Neutrophil (primary cell): ENCODE measurements around the gene PEAK1.

Experiments
- H3K27ac ChIP-seq: fragments of 200-600 bp; sonication (generic); 2 replicates; pipeline ENCODE4 v1.5.1; 2016; ENCODE audit warnings: mild to moderate bottlenecking, moderate library complexity
- H3K27me3 ChIP-seq: fragments of 200-600 bp; sonication (generic); 2 replicates; pipeline ENCODE4 v1.6.0; 2016; ENCODE audit warnings: mild to moderate bottlenecking
- H3K36me3 ChIP-seq: fragments of 200-600 bp; sonication (generic); 2 replicates; pipeline ENCODE4 v1.5.1; 2017
- H3K4me1 ChIP-seq, 2 experiments: fragments of 200-600 bp in 1 of 2; sonication (generic) in 1 of 2; 1 replicate in 1 of 2; 2 replicates in 1 of 2; pipeline versions ENCODE4 v1.5.1 to v1.6.1; 2013 to 2016; ENCODE audit warnings: low read depth in 1 of 2, low read length in 1 of 2, mild to moderate bottlenecking in 1 of 2, moderate library complexity in 1 of 2; ENCODE audit not compliant: control insufficient read depth in 1 of 2, insufficient read depth in 1 of 2
- H3K4me3 ChIP-seq, 2 experiments: fragments of 200-600 bp in 1 of 2; sonication (generic) in 1 of 2; 1 replicate in 1 of 2; 2 replicates in 1 of 2; pipeline ENCODE4 v1.5.1; 2013 to 2016; ENCODE audit warnings: low read depth in 1 of 2, low read length in 1 of 2, mild to moderate bottlenecking in 1 of 2, moderate library complexity in 1 of 2
- H3K9me3 ChIP-seq: fragments of 200-600 bp; sonication (generic); 2 replicates; pipeline ENCODE4 v1.5.1; 2016
- CTCF ChIP-seq: fragments of 200-600 bp; sonication (generic); IDR thresholded peaks from 2 replicates; pipeline ENCODE4 v1.5.1; 2016; ENCODE audit warnings: antibody characterized with exemption

The PEAK1 gene

GRCh38 chr15:77305953-77306352 is 114.0 kb downstream of the PEAK1 start:
- Histone ChIP-seq H3K4me3 (no peak overlapping the region), H3K27me3 (no peaks in the 10 kb centered on the region), H3K36me3 (no peaks in the 10 kb centered on the region), H3K27ac (no peak overlapping the region), H3K4me1 (peaks cover 4 to 12% of the 10 kb centered on the region in 2 experiments), H3K9me3 (no peaks in the 10 kb centered on the region)
- TF ChIP-seq CTCF: no peak

GRCh38 chr15:77296773-77297337 is 123.0 kb downstream of the PEAK1 start:
- H3K4me3 ChIP-seq: no peak overlapping the region
- TF ChIP-seq CTCF: no peak
- H3K36me3 ChIP-seq: no peaks in the 10 kb centered on the region
- no peaks in the 10 kb centered on the region for H3K4me1 ChIP-seq
- H3K9me3 ChIP-seq: no peaks in the 10 kb centered on the region
- H3K27ac ChIP-seq: no peak overlapping the region
- H3K27me3 ChIP-seq: no peaks in the 10 kb centered on the region

- Histone ChIP-seq H3K4me3 (no peak overlapping the region), H3K9me3 (no peaks in the 10 kb centered on the region), H3K27me3 (no peaks in the 10 kb centered on the region), H3K36me3 (no peaks in the 10 kb centered on the region), H3K27ac (no peak overlapping the region), H3K4me1 (no peaks in the 10 kb centered on the region)
- no peak for TF ChIP-seq CTCF
These were observed 124.5 kb downstream of the PEAK1 start for GRCh38 chr15:77295446-77295845.

- Histone ChIP-seq H3K4me1 (no peaks in the 10 kb centered on the region), H3K27me3 (no peaks in the 10 kb centered on the region), H3K27ac (no peak overlapping the region), H3K36me3 (no peaks in the 10 kb centered on the region), H3K9me3 (no peaks in the 10 kb centered on the region), H3K4me3 (no peak overlapping the region)
- TF ChIP-seq CTCF: no peak
These were observed 126.8 kb downstream of the PEAK1 start for GRCh38 chr15:77292969-77293558.

- H3K36me3 ChIP-seq: peaks cover 1% of the 10 kb centered on the region
- TF ChIP-seq CTCF: no peak
- no peaks in the 10 kb centered on the region for H3K9me3 ChIP-seq
- no peaks in the 10 kb centered on the region for H3K27me3 ChIP-seq
- H3K27ac ChIP-seq: no peak overlapping the region
- H3K4me3 ChIP-seq: no peak overlapping the region
- H3K4me1 ChIP-seq: peaks cover 2 to 6% of the 10 kb centered on the region in 2 experiments
These were observed 128.8 kb downstream of the PEAK1 start for GRCh38 chr15:77291107-77291506.
